GM19372 (cell line): ENCODE measurements around the gene ZP4.

Experiments used
- ATAC-seq: cut with Tn5 transposase; IDR thresholded peaks from one replicate; pipeline ENCODE4 v1.9.1; 2021; ENCODE audit warnings: mild to moderate bottlenecking, low read depth, moderate library complexity; ENCODE audit not compliant: unreplicated experiment

The ZP4 gene

GRCh38 chr1:237890822-237891221, at the start of gene ZP4:
ZP4 (minus strand) TSS chr1:237890922; CDS start chr1:237890635, 287 bp downstream.
- no peak for ATAC-seq

- no peak for ATAC-seq
Measured at GRCh38 chr1:237938553-237938952, 47.8 kb upstream of the ZP4 start.

GRCh38 chr1:237938068-237938467, 47.3 kb upstream of the ZP4 start:
- no peak for ATAC-seq

- no peak for ATAC-seq
Measured at GRCh38 chr1:237932816-237933215, 42.1 kb upstream of the ZP4 start.

- no peak for ATAC-seq
Measured at GRCh38 chr1:237931581-237931980, 40.9 kb upstream of the ZP4 start.

GRCh38 chr1:237927198-237927597, 36.5 kb upstream of the ZP4 start:
- ATAC-seq = no peak

GRCh38 chr1:237921306-237921705, 30.6 kb upstream of the ZP4 start:
- ATAC-seq = no peak

GRCh38 chr1:237913345-237913744, 22.6 kb upstream of the ZP4 start:
- no peak for ATAC-seq

GRCh38 chr1:237911911-237912310, 21.2 kb upstream of the ZP4 start:
- no peak for ATAC-seq

GRCh38 chr1:237910834-237911233, 20.1 kb upstream of the ZP4 start:
- ATAC-seq = no peak

GRCh38 chr1:237903961-237904360, 13.2 kb upstream of the ZP4 start:
- ATAC-seq = no peak

GRCh38 chr1:237902960-237903743, 12.4 kb upstream of the ZP4 start:
- ATAC-seq = no peak

- ATAC-seq = no peak
Measured at GRCh38 chr1:237901299-237901934, 10.7 kb upstream of the ZP4 start.

- ATAC-seq = no peak
Measured at GRCh38 chr1:237895630-237896029, 4.9 kb upstream of the ZP4 start.

GRCh38 chr1:237894131-237894530, 3.4 kb upstream of the ZP4 start:
- ATAC-seq = no peak

- ATAC-seq = no peak
Measured at GRCh38 chr1:237891979-237892378, 1.3 kb upstream of the ZP4 start.

GRCh38 chr1:237891266-237891665, 544 bp upstream of the ZP4 start:
- no peak for ATAC-seq

- no peak for ATAC-seq
Measured at GRCh38 chr1:237890416-237890815, 306 bp downstream of the ZP4 start.

- no peak for ATAC-seq
Measured at GRCh38 chr1:237888143-237888542, 2.6 kb downstream of the ZP4 start.

GRCh38 chr1:237887542-237887941, 3.2 kb downstream of the ZP4 start:
- no peak for ATAC-seq

GRCh38 chr1:237884237-237884636, 6.5 kb downstream of the ZP4 start:
- no peak for ATAC-seq

GRCh38 chr1:237879195-237879594, 11.5 kb downstream of the ZP4 start:
- no peak for ATAC-seq
